ENCODE results near the gene NFYA.

DNA sequence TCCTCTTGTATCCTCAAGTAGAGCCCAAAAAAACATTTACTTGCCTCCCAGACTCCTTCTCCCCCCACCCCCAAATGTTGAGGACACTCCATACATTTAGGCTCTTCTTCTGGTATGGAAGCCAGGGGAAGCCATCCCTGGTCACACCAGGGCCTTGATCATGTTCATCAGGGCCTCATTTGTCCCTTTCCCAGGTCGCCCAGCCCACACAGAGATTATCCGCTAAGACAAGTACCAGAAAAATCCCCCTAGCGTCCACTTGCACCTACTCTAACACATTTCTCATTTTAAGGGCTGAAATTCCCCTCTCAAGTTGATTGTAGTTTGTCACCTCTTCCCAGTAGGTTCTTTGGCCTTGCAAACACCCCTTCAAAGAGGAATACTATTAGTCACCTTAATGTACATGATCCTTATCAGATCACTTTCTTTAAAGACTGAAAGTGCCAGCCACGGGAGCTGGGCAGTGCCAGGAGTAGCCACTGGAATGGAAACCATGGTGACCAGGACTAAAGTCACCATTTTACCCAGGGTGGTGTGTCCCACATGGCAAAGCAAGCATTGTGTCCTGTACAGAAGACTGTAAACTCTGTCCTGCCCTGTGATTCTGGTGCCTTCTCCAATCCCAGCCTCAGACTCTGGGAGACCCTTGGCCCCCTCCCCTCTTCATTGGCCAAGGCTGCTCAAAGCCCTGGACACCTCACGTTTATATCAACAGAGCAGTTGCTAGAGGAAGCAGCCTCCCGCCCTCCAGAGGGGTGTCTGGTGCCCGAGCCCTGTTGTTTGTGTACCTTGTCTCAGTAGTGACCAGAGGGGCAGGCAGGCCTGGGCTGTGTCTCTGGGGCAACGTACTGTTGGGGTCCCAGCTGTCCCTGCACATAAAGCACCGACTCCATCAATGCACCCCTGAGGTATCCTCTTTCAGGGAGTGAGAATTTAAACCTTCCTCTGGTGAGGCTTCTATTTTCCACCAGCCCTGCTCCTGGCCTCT, 24.7 kb upstream of the NFYA start:
- TF ChIP-seq GABPB1 (CRISPR knock-in tag; IDR thresholded peaks at IDR 0.05) (no peak), ZNF263 (CRISPR knock-in tag; IDR thresholded peaks at IDR 0.05; ENCODE audit: low read depth) (no peak), ATF1 (CRISPR knock-in tag; IDR thresholded peaks at IDR 0.05) (no peak), FOXK1 (CRISPR knock-in tag; IDR thresholded peaks at IDR 0.05) (no peak), MYBL2 (CRISPR knock-in tag; IDR thresholded peaks at IDR 0.05) (no peak), ZNF121 (CRISPR knock-in tag; IDR thresholded peaks at IDR 0.05) (no peak)
- TF ChIP-seq, protein P1, sequence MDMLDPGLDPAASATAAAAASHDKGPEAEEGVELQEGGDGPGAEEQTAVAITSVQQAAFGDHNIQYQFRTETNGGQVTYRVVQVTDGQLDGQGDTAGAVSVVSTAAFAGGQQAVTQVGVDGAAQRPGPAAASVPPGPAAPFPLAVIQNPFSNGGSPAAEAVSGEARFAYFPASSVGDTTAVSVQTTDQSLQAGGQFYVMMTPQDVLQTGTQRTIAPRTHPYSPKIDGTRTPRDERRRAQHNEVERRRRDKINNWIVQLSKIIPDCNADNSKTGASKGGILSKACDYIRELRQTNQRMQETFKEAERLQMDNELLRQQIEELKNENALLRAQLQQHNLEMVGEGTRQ (CRISPR knock-in tag; IDR thresholded peaks at IDR 0.05): no peak
- TF ChIP-seq, protein P2, sequence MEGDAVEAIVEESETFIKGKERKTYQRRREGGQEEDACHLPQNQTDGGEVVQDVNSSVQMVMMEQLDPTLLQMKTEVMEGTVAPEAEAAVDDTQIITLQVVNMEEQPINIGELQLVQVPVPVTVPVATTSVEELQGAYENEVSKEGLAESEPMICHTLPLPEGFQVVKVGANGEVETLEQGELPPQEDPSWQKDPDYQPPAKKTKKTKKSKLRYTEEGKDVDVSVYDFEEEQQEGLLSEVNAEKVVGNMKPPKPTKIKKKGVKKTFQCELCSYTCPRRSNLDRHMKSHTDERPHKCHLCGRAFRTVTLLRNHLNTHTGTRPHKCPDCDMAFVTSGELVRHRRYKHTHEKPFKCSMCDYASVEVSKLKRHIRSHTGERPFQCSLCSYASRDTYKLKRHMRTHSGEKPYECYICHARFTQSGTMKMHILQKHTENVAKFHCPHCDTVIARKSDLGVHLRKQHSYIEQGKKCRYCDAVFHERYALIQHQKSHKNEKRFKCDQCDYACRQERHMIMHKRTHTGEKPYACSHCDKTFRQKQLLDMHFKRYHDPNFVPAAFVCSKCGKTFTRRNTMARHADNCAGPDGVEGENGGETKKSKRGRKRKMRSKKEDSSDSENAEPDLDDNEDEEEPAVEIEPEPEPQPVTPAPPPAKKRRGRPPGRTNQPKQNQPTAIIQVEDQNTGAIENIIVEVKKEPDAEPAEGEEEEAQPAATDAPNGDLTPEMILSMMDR (IDR thresholded peaks at IDR 0.05): no peak
- TF ChIP-seq, protein P3, sequence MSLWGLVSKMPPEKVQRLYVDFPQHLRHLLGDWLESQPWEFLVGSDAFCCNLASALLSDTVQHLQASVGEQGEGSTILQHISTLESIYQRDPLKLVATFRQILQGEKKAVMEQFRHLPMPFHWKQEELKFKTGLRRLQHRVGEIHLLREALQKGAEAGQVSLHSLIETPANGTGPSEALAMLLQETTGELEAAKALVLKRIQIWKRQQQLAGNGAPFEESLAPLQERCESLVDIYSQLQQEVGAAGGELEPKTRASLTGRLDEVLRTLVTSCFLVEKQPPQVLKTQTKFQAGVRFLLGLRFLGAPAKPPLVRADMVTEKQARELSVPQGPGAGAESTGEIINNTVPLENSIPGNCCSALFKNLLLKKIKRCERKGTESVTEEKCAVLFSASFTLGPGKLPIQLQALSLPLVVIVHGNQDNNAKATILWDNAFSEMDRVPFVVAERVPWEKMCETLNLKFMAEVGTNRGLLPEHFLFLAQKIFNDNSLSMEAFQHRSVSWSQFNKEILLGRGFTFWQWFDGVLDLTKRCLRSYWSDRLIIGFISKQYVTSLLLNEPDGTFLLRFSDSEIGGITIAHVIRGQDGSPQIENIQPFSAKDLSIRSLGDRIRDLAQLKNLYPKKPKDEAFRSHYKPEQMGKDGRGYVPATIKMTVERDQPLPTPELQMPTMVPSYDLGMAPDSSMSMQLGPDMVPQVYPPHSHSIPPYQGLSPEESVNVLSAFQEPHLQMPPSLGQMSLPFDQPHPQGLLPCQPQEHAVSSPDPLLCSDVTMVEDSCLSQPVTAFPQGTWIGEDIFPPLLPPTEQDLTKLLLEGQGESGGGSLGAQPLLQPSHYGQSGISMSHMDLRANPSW (CRISPR knock-in tag; conservative IDR thresholded peaks at IDR 0.05; ENCODE audit: low read depth): no peak
- TF ChIP-seq, protein P4, sequence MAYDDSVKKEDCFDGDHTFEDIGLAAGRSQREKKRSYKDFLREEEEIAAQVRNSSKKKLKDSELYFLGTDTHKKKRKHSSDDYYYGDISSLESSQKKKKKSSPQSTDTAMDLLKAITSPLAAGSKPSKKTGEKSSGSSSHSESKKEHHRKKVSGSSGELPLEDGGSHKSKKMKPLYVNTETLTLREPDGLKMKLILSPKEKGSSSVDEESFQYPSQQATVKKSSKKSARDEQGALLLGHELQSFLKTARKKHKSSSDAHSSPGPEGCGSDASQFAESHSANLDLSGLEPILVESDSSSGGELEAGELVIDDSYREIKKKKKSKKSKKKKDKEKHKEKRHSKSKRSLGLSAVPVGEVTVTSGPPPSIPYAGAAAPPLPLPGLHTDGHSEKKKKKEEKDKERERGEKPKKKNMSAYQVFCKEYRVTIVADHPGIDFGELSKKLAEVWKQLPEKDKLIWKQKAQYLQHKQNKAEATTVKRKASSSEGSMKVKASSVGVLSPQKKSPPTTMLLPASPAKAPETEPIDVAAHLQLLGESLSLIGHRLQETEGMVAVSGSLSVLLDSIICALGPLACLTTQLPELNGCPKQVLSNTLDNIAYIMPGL (CRISPR knock-in tag; IDR thresholded peaks at IDR 0.05): no peak

All from WTC11 (cell line).